Endothelial cell of umbilical vein (primary cell): Measurements from ENCODE around the gene GMCL1.

ENCODE experiments used
- EZH2 ChIP-seq: IDR thresholded peaks from 2 replicates; pipeline ENCODE4 v1.6.1; 2012; ENCODE audit warnings: borderline replicate concordance, low read depth, mild to moderate bottlenecking, moderate library complexity, low read length, inconsistent platforms; ENCODE audit not compliant: severe bottlenecking
- FOS ChIP-seq: IDR thresholded peaks from 2 replicates; pipeline ENCODE4 v1.6.1; 2011; ENCODE audit warnings: mild to moderate bottlenecking, low read length, moderate library complexity, borderline replicate concordance; ENCODE audit not compliant: insufficient read depth
- JUN ChIP-seq: IDR thresholded peaks from 2 replicates; pipeline ENCODE4 v1.6.1; 2011; ENCODE audit warnings: borderline replicate concordance, low read depth; ENCODE audit not compliant: insufficient read length, insufficient read depth
- MYC ChIP-seq: IDR thresholded peaks from one replicate; pipeline ENCODE4 v1.6.1; 2011; ENCODE audit warnings: mild to moderate bottlenecking, low read depth, low read length
- POLR2A ChIP-seq: IDR thresholded peaks from 2 replicates; pipeline ENCODE4 v1.6.1; 2012; ENCODE audit warnings: low read depth, mild to moderate bottlenecking, control low read depth, low read length
- POLR2AphosphoS5 ChIP-seq: IDR thresholded peaks from 2 replicates; pipeline ENCODE4 v1.6.1; 2012; ENCODE audit warnings: low read depth, mild to moderate bottlenecking, control low read depth, low read length, moderate library complexity; ENCODE audit not compliant: insufficient read depth
- TF ChIP-seq, protein P1 (sequence below), 2 donors: IDR thresholded peaks; 1 replicate in 1 of 2; 2 replicates in 1 of 2; pipeline ENCODE4 v1.5.1; 2011; ENCODE audit warnings: low read length in 2 of 2, mild to moderate bottlenecking in 2 of 2, moderate library complexity in 2 of 2, control low read depth in 1 of 2, inconsistent platforms in 1 of 2, low read depth in 1 of 2; ENCODE audit not compliant: insufficient read depth in 1 of 2; ENCODE audit errors: extremely low read depth in 1 of 2

DNA sequence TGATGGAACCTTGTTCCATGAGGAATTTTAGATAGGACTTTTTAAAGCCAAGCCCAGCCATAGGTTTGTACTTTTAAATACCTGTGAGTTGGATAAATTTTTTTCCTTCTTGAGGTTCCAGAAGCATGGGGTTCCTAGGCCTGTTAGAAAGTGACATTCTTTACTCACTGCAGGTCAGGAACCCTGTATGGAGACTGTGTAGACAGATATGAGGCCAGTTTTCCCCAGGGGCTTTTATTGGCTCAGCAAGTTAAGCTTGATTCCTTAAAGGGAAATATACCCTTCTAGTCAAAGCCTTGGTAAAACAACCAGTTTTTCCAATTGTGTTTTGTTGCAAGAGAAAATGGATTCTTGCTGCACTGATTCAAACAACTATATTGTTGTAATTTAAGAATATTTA is 38.4 kb upstream of the GMCL1 start:
- TF ChIP-seq FOS = no peak
- TF ChIP-seq, protein P1, sequence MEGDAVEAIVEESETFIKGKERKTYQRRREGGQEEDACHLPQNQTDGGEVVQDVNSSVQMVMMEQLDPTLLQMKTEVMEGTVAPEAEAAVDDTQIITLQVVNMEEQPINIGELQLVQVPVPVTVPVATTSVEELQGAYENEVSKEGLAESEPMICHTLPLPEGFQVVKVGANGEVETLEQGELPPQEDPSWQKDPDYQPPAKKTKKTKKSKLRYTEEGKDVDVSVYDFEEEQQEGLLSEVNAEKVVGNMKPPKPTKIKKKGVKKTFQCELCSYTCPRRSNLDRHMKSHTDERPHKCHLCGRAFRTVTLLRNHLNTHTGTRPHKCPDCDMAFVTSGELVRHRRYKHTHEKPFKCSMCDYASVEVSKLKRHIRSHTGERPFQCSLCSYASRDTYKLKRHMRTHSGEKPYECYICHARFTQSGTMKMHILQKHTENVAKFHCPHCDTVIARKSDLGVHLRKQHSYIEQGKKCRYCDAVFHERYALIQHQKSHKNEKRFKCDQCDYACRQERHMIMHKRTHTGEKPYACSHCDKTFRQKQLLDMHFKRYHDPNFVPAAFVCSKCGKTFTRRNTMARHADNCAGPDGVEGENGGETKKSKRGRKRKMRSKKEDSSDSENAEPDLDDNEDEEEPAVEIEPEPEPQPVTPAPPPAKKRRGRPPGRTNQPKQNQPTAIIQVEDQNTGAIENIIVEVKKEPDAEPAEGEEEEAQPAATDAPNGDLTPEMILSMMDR (IDR thresholded peaks at IDR 0.05; ENCODE audit: extremely low read depth in 1 of 2, insufficient read depth in 1 of 2, low read depth in 1 of 2, low read length in 2 of 2) = no peak
- no peak for TF ChIP-seq JUN
- no peak for TF ChIP-seq POLR2A
- TF ChIP-seq EZH2 = no peak
- no peak for TF ChIP-seq POLR2AphosphoS5
- no peak for TF ChIP-seq MYC
